Measurements from ENCODE around the gene AGBL1. TPM values are rescaled to one million over a fixed set of nuclear protein-coding genes. Genes with fewer than 3 reads are reported as not detected.
"Not testable (repeated sequence)": the region's sequence is repeated elsewhere in the genome, so short reads cannot be mapped to it uniquely, and the experiment has no call there.

AGBL1 gene
- polyA plus RNA-seq, 1 experiment, result not detected

DNA sequence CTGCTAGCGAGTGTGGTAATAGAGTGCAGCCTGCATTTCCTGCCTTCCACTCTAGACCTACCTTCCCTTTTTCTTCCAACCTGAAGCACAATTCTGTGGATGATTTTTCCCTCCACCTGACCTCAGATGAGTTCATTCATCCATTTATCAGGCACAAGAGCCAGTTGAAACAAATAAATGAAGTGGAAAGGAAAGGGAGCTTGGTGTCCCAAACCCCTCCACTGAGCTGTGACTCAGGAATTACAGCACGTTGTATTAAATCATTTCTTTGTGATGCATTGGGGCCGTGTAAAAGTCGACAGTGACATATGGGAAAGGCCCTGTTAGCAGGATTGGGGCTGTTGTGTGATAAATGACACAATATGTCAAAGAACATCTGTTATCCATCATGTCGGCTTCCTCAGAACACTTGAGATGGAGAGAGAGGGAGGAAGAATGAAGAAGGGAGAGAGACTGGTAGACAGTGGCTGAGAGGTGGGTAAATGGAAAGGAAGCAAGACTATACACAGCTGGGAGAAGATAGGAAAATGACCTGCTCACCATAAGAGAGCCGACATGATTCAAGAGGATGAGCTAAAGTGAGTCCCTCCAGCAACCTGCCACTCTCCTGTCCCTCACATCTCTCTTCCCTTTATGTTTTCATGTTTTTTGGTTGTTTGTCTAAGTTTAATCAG lies 366.0 kb downstream of the AGBL1 start:
- DNase-seq (ENCODE audit: low read depth, low spot score), result no peak
- no peak overlapping the region for H3K4me3 ChIP-seq (ENCODE audit: low read depth, low read length)
- no peak overlapping the region for H3K27ac ChIP-seq (ENCODE audit: low read depth, low read length)
- POLR2A ChIA-PET, result no interaction called here
- H3K27me3 ChIP-seq (ENCODE audit: control insufficient read depth, insufficient read depth, low read length), result no peaks in the 10 kb centered on the region
- TF ChIP-seq CTCF (IDR thresholded peaks at IDR 0.05; ENCODE audit: low read depth, low read length), result no peak
- CTCF ChIA-PET, result no interaction called here
- H3K9me3 ChIP-seq (ENCODE audit: control insufficient read depth, insufficient read depth, low read length), result peaks cover 16% of the 10 kb centered on the region

- Histone ChIP-seq H3K4me3 (ENCODE audit: low read depth, low read length) (no peak overlapping the region), H3K27ac (ENCODE audit: low read depth, low read length) (no peak overlapping the region), H3K9me3 (ENCODE audit: control insufficient read depth, insufficient read depth, low read length) (peaks cover 16% of the 10 kb centered on the region), H3K27me3 (ENCODE audit: control insufficient read depth, insufficient read depth, low read length) (no peaks in the 10 kb centered on the region)
- POLR2A ChIA-PET, result no interaction called here
- no peak for DNase-seq (ENCODE audit: low read depth, low spot score)
- no peak for TF ChIP-seq CTCF (IDR thresholded peaks at IDR 0.05; ENCODE audit: low read depth, low read length)
- CTCF ChIA-PET, result no interaction called here
These were observed 366.6 kb downstream of the AGBL1 start for GRCh38 chr15:86446253-86446640.

DNA sequence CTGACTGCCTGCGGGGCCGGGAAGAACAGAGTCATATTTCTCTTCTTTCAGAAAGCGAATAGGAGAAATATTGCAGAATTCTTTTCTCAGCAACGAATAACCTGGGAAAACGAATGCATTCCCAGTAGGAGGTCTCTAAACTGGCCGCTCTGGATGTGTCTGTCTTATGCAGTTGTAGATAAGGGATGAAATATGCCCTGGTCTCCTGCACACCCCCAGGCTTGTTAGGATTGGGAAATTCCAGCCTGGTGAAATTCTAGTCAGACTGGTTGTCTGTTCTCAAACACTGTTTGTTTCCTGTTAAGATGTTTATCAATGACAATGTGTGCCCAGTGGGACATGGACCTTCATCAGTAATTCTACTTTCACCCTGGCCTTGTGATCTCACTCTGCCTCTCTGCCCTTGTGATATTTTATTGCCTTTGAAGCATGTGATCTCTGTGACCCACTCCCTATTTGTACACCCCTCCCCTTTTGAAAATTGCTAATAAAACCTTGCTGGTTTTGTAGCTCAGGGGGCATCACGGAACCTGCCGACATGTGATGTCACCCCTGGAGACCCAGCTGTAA lies 385.9 kb downstream of the AGBL1 start:
- CTCF ChIA-PET, POLR2A ChIA-PET: not testable (repeated sequence)

DNA sequence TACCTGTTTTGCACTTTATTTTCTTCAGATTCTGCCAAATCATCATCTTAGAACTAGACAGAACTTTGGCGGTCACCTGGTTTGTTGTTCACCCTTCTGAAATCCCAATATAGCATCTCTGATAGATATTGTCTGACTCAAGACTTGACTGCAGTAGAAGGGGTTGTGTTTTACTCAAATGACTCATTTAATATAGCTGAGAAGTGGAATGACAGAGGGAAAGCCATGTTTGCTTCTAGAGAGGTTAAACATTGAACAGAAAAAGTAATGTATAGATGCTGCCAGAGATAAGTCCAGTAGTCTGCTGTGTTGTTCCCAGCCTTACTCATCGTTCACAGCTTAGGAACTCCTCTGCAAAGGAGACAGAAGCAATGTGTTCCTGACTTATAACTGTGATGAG lies 402.0 kb downstream of the AGBL1 start:
- CTCF ChIA-PET, result no interaction called here
- TF ChIP-seq CTCF (IDR thresholded peaks at IDR 0.05; ENCODE audit: low read depth, low read length), result no peak
- POLR2A ChIA-PET, result no interaction called here

More for the DNA sequence above, 385.9 kb downstream of the AGBL1 start:
- not testable (repeated sequence) for DNase-seq (ENCODE audit: low read depth, low spot score); H3K4me3 ChIP-seq (ENCODE audit: low read depth, low read length); H3K27me3 ChIP-seq (ENCODE audit: control insufficient read depth, insufficient read depth, low read length); H3K27ac ChIP-seq (ENCODE audit: low read depth, low read length)
- H3K9me3 ChIP-seq (ENCODE audit: control insufficient read depth, insufficient read depth, low read length), result peaks cover 13% of the 10 kb centered on the region

GRCh38 chr15:86483936-86484335 lies 404.3 kb downstream of the AGBL1 start:
- H3K27me3 ChIP-seq (ENCODE audit: control insufficient read depth, insufficient read depth, low read length), result no peaks in the 10 kb centered on the region
- peaks cover 12% of the 10 kb centered on the region for H3K9me3 ChIP-seq (ENCODE audit: control insufficient read depth, insufficient read depth, low read length)
- H3K27ac ChIP-seq (ENCODE audit: low read depth, low read length), result no peak overlapping the region
- no peak for DNase-seq (ENCODE audit: low read depth, low spot score)
- no peak overlapping the region for H3K4me3 ChIP-seq (ENCODE audit: low read depth, low read length)
- no peak for TF ChIP-seq CTCF (IDR thresholded peaks at IDR 0.05; ENCODE audit: low read depth, low read length)
- CTCF ChIA-PET, result no interaction called here
- POLR2A ChIA-PET, result no interaction called here

More for the DNA sequence above, 402.0 kb downstream of the AGBL1 start:
- DNase-seq (ENCODE audit: low read depth, low spot score), result no peak
- no peak overlapping the region for H3K4me3 ChIP-seq (ENCODE audit: low read depth, low read length)
- H3K27me3 ChIP-seq (ENCODE audit: control insufficient read depth, insufficient read depth, low read length), result no peaks in the 10 kb centered on the region
- H3K27ac ChIP-seq (ENCODE audit: low read depth, low read length), result no peak overlapping the region
- H3K9me3 ChIP-seq (ENCODE audit: control insufficient read depth, insufficient read depth, low read length), result no peaks in the 10 kb centered on the region; the same call in 1 of the 2 replicates
